Measurements from ENCODE around the gene TTLL11. TPM values are rescaled to one million over a fixed set of nuclear protein-coding genes. Genes with fewer than 3 reads are reported as not detected.

The TTLL11 gene
- total RNA-seq, 1 experiment from 2014 or later: 1.5 TPM

DNA sequence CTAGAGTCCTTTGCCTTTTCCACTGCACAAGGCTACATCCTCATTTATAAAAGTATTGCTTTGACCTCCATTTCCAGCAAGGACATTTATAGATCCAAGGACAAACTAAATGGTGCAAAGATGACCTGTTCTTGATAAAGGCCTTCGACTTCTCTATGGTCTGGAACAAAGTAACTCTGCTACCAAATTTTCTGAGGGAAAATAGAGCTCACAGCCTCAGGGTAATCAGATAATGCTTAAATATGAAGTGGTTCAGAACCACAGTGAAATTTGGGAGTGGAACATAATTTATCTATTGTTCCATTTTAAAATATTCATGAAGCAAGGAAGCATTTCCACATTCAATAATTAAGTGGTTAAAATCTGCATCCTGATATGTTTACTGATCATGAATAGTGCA lies 137.5 kb downstream of the TTLL11 start:
- H3K9me3 ChIP-seq (ENCODE audit: control insufficient read depth, low read depth, low read length): no peaks in the 10 kb centered on the region
- Mint-ChIP-seq H3K4me3 (no peak overlapping the region), H3K27me3 (ENCODE audit: low read depth) (peaks cover 16% of the 10 kb centered on the region), H3K36me3 (ENCODE audit: insufficient read depth in 1 of 3, low read depth in 3 of 3) (no peaks in the 10 kb centered on the region), H3K27ac (no peak overlapping the region), H3K4me1 (peaks cover 2 to 5% of the 10 kb centered on the region in 2 experiments; a peak in 2 of 4 replicates), H3K9me3 (no peaks in the 10 kb centered on the region)
- H3K79me1 ChIP-seq (ENCODE audit: insufficient read depth, low read depth, low read length, poor library complexity, severe bottlenecking): no peaks in the 10 kb centered on the region
- H3K14ac ChIP-seq (ENCODE audit: insufficient read depth, low read length): no peak overlapping the region
- H2BK12ac ChIP-seq (ENCODE audit: insufficient read length, low read depth, low read length): no peak overlapping the region
- no peak overlapping the region for H3K4ac ChIP-seq (ENCODE audit: low read depth, low read length)
- no peak overlapping the region for H2BK5ac ChIP-seq (ENCODE audit: insufficient read length, low read length)
- no peak overlapping the region for H2BK120ac ChIP-seq (ENCODE audit: low read depth, low read length, poor library complexity, severe bottlenecking)
- TF ChIP-seq, protein P1, sequence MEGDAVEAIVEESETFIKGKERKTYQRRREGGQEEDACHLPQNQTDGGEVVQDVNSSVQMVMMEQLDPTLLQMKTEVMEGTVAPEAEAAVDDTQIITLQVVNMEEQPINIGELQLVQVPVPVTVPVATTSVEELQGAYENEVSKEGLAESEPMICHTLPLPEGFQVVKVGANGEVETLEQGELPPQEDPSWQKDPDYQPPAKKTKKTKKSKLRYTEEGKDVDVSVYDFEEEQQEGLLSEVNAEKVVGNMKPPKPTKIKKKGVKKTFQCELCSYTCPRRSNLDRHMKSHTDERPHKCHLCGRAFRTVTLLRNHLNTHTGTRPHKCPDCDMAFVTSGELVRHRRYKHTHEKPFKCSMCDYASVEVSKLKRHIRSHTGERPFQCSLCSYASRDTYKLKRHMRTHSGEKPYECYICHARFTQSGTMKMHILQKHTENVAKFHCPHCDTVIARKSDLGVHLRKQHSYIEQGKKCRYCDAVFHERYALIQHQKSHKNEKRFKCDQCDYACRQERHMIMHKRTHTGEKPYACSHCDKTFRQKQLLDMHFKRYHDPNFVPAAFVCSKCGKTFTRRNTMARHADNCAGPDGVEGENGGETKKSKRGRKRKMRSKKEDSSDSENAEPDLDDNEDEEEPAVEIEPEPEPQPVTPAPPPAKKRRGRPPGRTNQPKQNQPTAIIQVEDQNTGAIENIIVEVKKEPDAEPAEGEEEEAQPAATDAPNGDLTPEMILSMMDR (conservative IDR thresholded peaks at IDR 0.05): no peak
- H2AK5ac ChIP-seq (ENCODE audit: insufficient read length, low read length): no peak overlapping the region
- H3K9ac ChIP-seq (ENCODE audit: extremely low read depth, insufficient read length, low read length): no peak overlapping the region
- no peak overlapping the region for H2BK20ac ChIP-seq (ENCODE audit: low read depth, low read length, poor library complexity, severe bottlenecking)
- H2BK15ac ChIP-seq (ENCODE audit: low read depth, low read length): no peak overlapping the region
- no peaks in the 10 kb centered on the region for H3K79me2 ChIP-seq (ENCODE audit: insufficient read depth, low read length)
- no peak overlapping the region for H3K27ac ChIP-seq (ENCODE audit: insufficient read length, low read depth, low read length)
- no peak overlapping the region for H3K18ac ChIP-seq (ENCODE audit: insufficient read length, low read depth, low read length)
- no peak overlapping the region for H4K8ac ChIP-seq (replicated peaks; ENCODE audit: insufficient read length, low read depth, low read length)
- no peaks in the 10 kb centered on the region for H3K4me1 ChIP-seq (ENCODE audit: insufficient read depth, low read length)
- no CpG with 5 or more reads among the region's 1 CpG for WGBS (ENCODE audit: extremely low coverage, insufficient read length, low lambda C conversion rate)
- H4K91ac ChIP-seq (ENCODE audit: insufficient read length, low read depth, low read length): no peak overlapping the region
- H4K20me1 ChIP-seq (ENCODE audit: control insufficient read depth, insufficient read depth, insufficient read length): no peaks in the 10 kb centered on the region
- H4K5ac ChIP-seq (ENCODE audit: insufficient read length, low read depth, low read length): no peak overlapping the region
- H3K23ac ChIP-seq (ENCODE audit: insufficient read length, low read depth, low read length): no peak overlapping the region
- DNase-seq: no peak
- H3K56ac ChIP-seq (ENCODE audit: insufficient read length, low read depth, low read length): no peak overlapping the region
- H2AFZ ChIP-seq (ENCODE audit: low read length): no peak overlapping the region
- no peak overlapping the region for H3K4me2 ChIP-seq (ENCODE audit: insufficient read depth, insufficient read length, low read length)
- no peaks in the 10 kb centered on the region for H3K27me3 ChIP-seq (ENCODE audit: insufficient read depth, low read length)
- H3K23me2 ChIP-seq (ENCODE audit: insufficient read length, low read depth, low read length, poor library complexity, severe bottlenecking): no peaks in the 10 kb centered on the region
- H3T11ph ChIP-seq (ENCODE audit: low read length): no peak overlapping the region

Data from H9 (cell line).